Ovary (tissue), 9 donors: ENCODE measurements around the gene CENPP. TPM values are rescaled to one million over a fixed set of nuclear protein-coding genes. Genes with fewer than 3 reads are reported as not detected.

Source experiments
- DNase-seq, 5 donors: peaks; one replicate each; pipeline ENCODE4 v3.0.0-alpha.2; 2019 to 2020
- H3K27ac ChIP-seq, 2 donors: fragments of 200-600 bp; one replicate each; pipeline versions ENCODE4 v1.5.1 to v1.8.0; 2019 to 2022
- H3K27me3 ChIP-seq: fragments of 200-600 bp; one replicate; pipeline ENCODE4 v1.8.0; 2022
- H3K36me3 ChIP-seq: fragments of 200-600 bp; sonication (generic); one replicate; pipeline ENCODE4 v1.5.1; 2019
- H3K4me1 ChIP-seq: one replicate; pipeline ENCODE4 v1.8.1; 2013; ENCODE audit warnings: mild to moderate bottlenecking, moderate library complexity; ENCODE audit not compliant: insufficient read depth
- H3K4me3 ChIP-seq: fragments of 200-600 bp; sonication (generic); one replicate; pipeline ENCODE4 v1.5.1; 2017
- H3K9me3 ChIP-seq, 2 donors: fragments of 200-600 bp in 1 of 2; sonication (generic) in 1 of 2; one replicate each; pipeline versions ENCODE4 v1.5.1 to v1.8.1; 2013 to 2019; ENCODE audit warnings: mild to moderate bottlenecking in 1 of 2, moderate library complexity in 1 of 2
- CTCF ChIP-seq, 3 donors: fragments of 450-650 bp in 2 of 3; fragments of 200-600 bp in 1 of 3; IDR thresholded peaks; one replicate each; pipeline versions ENCODE4 v1.5.1 to v1.8.0; 2016 to 2022; ENCODE audit warnings: antibody characterized with exemption in 3 of 3, mild to moderate bottlenecking in 1 of 3
- EP300 ChIP-seq: sonication (generic); formaldehyde crosslinking; IDR thresholded peaks from one replicate; pipeline ENCODE4 v1.6.1; 2017; ENCODE audit warnings: antibody characterized with exemption
- POLR2A ChIP-seq: fragments of 450-650 bp; IDR thresholded peaks from one replicate; pipeline ENCODE4 v1.6.1; 2017; ENCODE audit warnings: antibody characterized with exemption, mild to moderate bottlenecking, moderate library complexity
- WGBS, 3 donors: extraction: QIAGEN DNeasy Blood & Tissue Kit in 1 of 3; methylation state at CpG; one replicate each; pipeline versions ENCODE4 v1.1.5 to v1.1.7; 2013 to 2017; 5-methylcytosine and 5-hydroxymethylcytosine counted together
- intact Hi-C, 4 donors: fragments of 100-400 bp; cut with DNase I; formaldehyde crosslinking; loops; one replicate each; pipeline versions ENCODE4 v1.11.0 to v1.15.1; 2022 to 2023
- polyA plus RNA-seq, 2 donors: library from polyadenylated mRNA; stranded (reverse); fragments of 200-250 nt in 1 of 2; fragments of 350-450 nt in 1 of 2; fragmentation: Illumina TruSeq in 1 of 2; extraction: RNeasy Lipid Tissue Mini Kit (QIAGEN cat#74804) in 1 of 2; gene quantifications; one replicate each; pipeline ENCODE4 v1.2.3, GENCODE V29; 2013 to 2014
- total RNA-seq, 7 donors: library from RNA; depleted of rRNA in 2 of 7; stranded (reverse); fragments of >200 nt in 2 of 7; fragmentation: NEBNext Ultra II Directional in 3 of 7; extraction: Animal tissue kit (Norgen Biotek cat#: 25700) in 3 of 7; gene quantifications; one replicate each; pipeline versions ENCODE4 v1.1.0 to v1.2.4, GENCODE V29; 2016 to 2023
- donor health status: DM: no; HTN: no; CAD: no; lungs with moderate emphysema.
- donor health status: DM: no; HTN: no; CAD: no.
- donor health status: Bipolar disorder and iron deficiency.
- donor health status: DM: yes; HTN: yes; CAD: no.
- donor health status: DM: no; HTN: no; CAD: no.
- donor health status: DM: yes; HTN: yes; CAD: no.

Gene CENPP
- total and polyA plus RNA-seq, 9 donors = 1.4 to 9.5 (median 5.8) TPM

- peak overlapping the region in 1 of 2 donors; percentile 59 for H3K27ac ChIP-seq
- no peaks in the 10 kb centered on the region for H3K9me3 ChIP-seq
- no peak for TF ChIP-seq CTCF (IDR thresholded peaks at IDR 0.05)
- no peak for TF ChIP-seq EP300
- no peak for TF ChIP-seq POLR2A
- DNase-seq = no peak
- H3K4me1 ChIP-seq = peaks cover 10% of the 10 kb centered on the region
- H3K36me3 ChIP-seq = no peaks in the 10 kb centered on the region
- intact Hi-C loops = no loop called here
- WGBS, 3 donors = 61 to 75% (median 67%) methylated on average over 4 of the region's 4 CpGs
- H3K27me3 ChIP-seq = no peaks in the 10 kb centered on the region
- H3K4me3 ChIP-seq = no peak overlapping the region
These were observed 181.7 kb downstream of the CENPP start for GRCh38 chr9:92507496-92507895.

GRCh38 chr9:92508018-92508820 is 182.5 kb downstream of the CENPP start:
- Histone ChIP-seq H3K4me1 (peaks cover 13% of the 10 kb centered on the region), H3K27me3 (no peaks in the 10 kb centered on the region), H3K27ac (peak overlapping the region in 1 of 2 donors; percentile 59), H3K36me3 (no peaks in the 10 kb centered on the region), H3K9me3 (no peaks in the 10 kb centered on the region), H3K4me3 (no peak overlapping the region)
- WGBS, 3 donors = 9 to 30% (median 12%) methylated on average over 10 of the region's 10 CpGs
- TF ChIP-seq CTCF (IDR thresholded peaks at IDR 0.05) (no peak), EP300 (no peak), POLR2A (no peak)
- peak; percentile 37 to 67 (median 51) for DNase-seq
- intact Hi-C loops = no loop called here

GRCh38 chr9:92509050-92509449 is 183.3 kb downstream of the CENPP start:
- H3K9me3 ChIP-seq = no peaks in the 10 kb centered on the region
- TF ChIP-seq POLR2A (no peak), EP300 (no peak), CTCF (IDR thresholded peaks at IDR 0.05) (no peak)
- intact Hi-C loops = no loop called here
- 93 to 96% (median 94%) methylated on average over 5 of the region's 5 CpGs for WGBS, 3 donors
- DNase-seq = no peak
- no peak overlapping the region for H3K27ac ChIP-seq
- no peak overlapping the region for H3K4me3 ChIP-seq
- H3K36me3 ChIP-seq = no peaks in the 10 kb centered on the region
- H3K4me1 ChIP-seq = peaks cover 17% of the 10 kb centered on the region
- H3K27me3 ChIP-seq = no peaks in the 10 kb centered on the region

- no peak for TF ChIP-seq POLR2A
- no peak for TF ChIP-seq EP300
- TF ChIP-seq CTCF (IDR thresholded peaks at IDR 0.05) = no peak
- Histone ChIP-seq H3K27me3 (no peaks in the 10 kb centered on the region), H3K36me3 (no peaks in the 10 kb centered on the region), H3K4me3 (no peak overlapping the region), H3K9me3 (no peaks in the 10 kb centered on the region), H3K27ac (no peak overlapping the region), H3K4me1 (peaks cover 17% of the 10 kb centered on the region)
- DNase-seq = no peak
- intact Hi-C loops = loop anchor here in 1 of 4 donors (10.0 kb wide), 1 partner anchor 134 kb away; no protein-coding TSS in a partner anchor
These were observed 185.0 kb downstream of the CENPP start for GRCh38 chr9:92510747-92511146.
